ENCODE measurements around the gene NAV3.

DNA sequence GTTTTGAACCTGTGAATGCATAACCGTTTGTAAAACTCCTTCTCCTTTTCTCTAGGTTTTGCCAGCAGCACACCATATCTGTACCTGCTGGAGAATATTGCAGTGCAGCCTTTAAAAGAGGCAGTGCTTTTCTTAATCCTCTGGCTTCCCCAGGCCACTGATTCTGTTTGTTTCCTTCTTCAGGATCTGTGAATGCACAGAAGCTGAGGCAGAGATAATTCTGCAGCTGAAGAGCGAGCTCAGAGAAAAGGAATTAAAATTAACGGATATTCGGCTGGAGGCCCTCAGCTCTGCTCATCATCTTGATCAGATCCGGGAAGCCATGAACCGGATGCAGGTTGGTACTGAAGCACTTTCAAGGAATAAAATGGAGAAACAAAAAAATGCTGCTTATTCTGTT is 348.7 kb downstream of the NAV3 start:
- TF ChIP-seq YY1 (IDR thresholded peaks at IDR 0.05; ENCODE audit: insufficient read depth, insufficient read length) (no peak), ZNF274 (IDR thresholded peaks at IDR 0.05; ENCODE audit: low read depth, low read length) (no peak)

Measured in NT2/D1 (cell line).